H1 (cell line): ENCODE results near the gene CNFN.

Experiments
- CTCF ChIP-seq, 3 experiments: IDR thresholded peaks; 1 replicate in 2 of 3; 2 replicates in 1 of 3; pipeline versions ENCODE4 v1.5.1 to v1.6.1; 2011; ENCODE audit warnings: low read length in 3 of 3, mild to moderate bottlenecking in 3 of 3, inconsistent platforms in 2 of 3, low read depth in 1 of 3, moderate library complexity in 1 of 3; ENCODE audit not compliant: insufficient read depth in 1 of 3; ENCODE audit errors: control extremely low read depth in 1 of 3
- FOSL1 ChIP-seq: IDR thresholded peaks from 2 replicates; pipeline ENCODE4 v1.6.1; 2011; ENCODE audit warnings: mild to moderate bottlenecking, low read depth, low read length, moderate library complexity; ENCODE audit not compliant: insufficient read depth
- MAX ChIP-seq: IDR thresholded peaks from 2 replicates; pipeline ENCODE4 v1.6.1; 2012; ENCODE audit warnings: inconsistent platforms
- RAD21 ChIP-seq, 2 experiments: IDR thresholded peaks in 1 of 2; conservative IDR thresholded peaks in 1 of 2; 2 replicates each; pipeline ENCODE4 v1.6.1; 2011; ENCODE audit warnings: low read depth in 2 of 2, low read length in 2 of 2, improper control_type of control experiment in 1 of 2, inconsistent platforms in 1 of 2, mild to moderate bottlenecking in 1 of 2, moderate library complexity in 1 of 2
- SAP30 ChIP-seq: fragments of 300-600 bp; sonication (generic); IDR thresholded peaks from 2 replicates; pipeline ENCODE4 v1.7.1; 2012; ENCODE audit warnings: low read length, moderate library complexity, mild to moderate bottlenecking, inconsistent platforms; ENCODE audit not compliant: insufficient read depth, insufficient replicate concordance
- SIN3A ChIP-seq, 2 experiments: IDR thresholded peaks in 1 of 2; conservative IDR thresholded peaks in 1 of 2; 2 replicates each; pipeline ENCODE4 v1.6.1; 2011 to 2012; ENCODE audit warnings: low read length in 2 of 2, improper control_type of control experiment in 1 of 2, low read depth in 1 of 2, mild to moderate bottlenecking in 1 of 2
- SP1 ChIP-seq: IDR thresholded peaks from 2 replicates; pipeline ENCODE4 v1.6.1; 2011; ENCODE audit warnings: low read depth, low read length
- ZNF274 ChIP-seq: IDR thresholded peaks from 2 replicates; pipeline ENCODE4 v1.7.0; 2012; ENCODE audit warnings: low read length, borderline replicate concordance; ENCODE audit errors: extremely low read depth

GRCh38 chr19:42361545-42361910 lies 28.6 kb downstream of the CNFN start:
- TF ChIP-seq MAX (no peak), SIN3A (conservative IDR thresholded peaks at IDR 0.05 in 1 of 2, IDR thresholded peaks at IDR 0.05 in 1 of 2; ENCODE audit: low read depth in 1 of 2, low read length in 2 of 2) (no peak), CTCF (IDR thresholded peaks at IDR 0.05; ENCODE audit: control extremely low read depth in 1 of 3, insufficient read depth in 1 of 3, low read depth in 1 of 3, low read length in 3 of 3) (no peak), ZNF274 (no peak), FOSL1 (no peak), SP1 (no peak), SAP30 (no peak), RAD21 (IDR thresholded peaks at IDR 0.05 in 1 of 2, conservative IDR thresholded peaks at IDR 0.05 in 1 of 2; ENCODE audit: low read depth in 2 of 2, low read length in 2 of 2) (no peak)
